Stimulated activated CD4-positive, alpha-beta T cell treated with anti-CD3 and anti-CD28 coated beads, Interleukin-2, amount 100 ng/mL, for 4 hours (primary cell): Measurements from ENCODE around the gene C16orf96.
A peak's percentile ranks its signal among the peaks of the same experiment; 100 is the strongest.

ENCODE experiments used
- DNase-seq: peaks from one replicate; pipeline ENCODE4 v3.0.0-alpha.2; 2020; ENCODE audit warnings: low read depth

C16orf96 gene

GRCh38 chr16:4525634-4526277, 30.4 kb upstream of the C16orf96 start:
- DNase-seq = no peak

DNA sequence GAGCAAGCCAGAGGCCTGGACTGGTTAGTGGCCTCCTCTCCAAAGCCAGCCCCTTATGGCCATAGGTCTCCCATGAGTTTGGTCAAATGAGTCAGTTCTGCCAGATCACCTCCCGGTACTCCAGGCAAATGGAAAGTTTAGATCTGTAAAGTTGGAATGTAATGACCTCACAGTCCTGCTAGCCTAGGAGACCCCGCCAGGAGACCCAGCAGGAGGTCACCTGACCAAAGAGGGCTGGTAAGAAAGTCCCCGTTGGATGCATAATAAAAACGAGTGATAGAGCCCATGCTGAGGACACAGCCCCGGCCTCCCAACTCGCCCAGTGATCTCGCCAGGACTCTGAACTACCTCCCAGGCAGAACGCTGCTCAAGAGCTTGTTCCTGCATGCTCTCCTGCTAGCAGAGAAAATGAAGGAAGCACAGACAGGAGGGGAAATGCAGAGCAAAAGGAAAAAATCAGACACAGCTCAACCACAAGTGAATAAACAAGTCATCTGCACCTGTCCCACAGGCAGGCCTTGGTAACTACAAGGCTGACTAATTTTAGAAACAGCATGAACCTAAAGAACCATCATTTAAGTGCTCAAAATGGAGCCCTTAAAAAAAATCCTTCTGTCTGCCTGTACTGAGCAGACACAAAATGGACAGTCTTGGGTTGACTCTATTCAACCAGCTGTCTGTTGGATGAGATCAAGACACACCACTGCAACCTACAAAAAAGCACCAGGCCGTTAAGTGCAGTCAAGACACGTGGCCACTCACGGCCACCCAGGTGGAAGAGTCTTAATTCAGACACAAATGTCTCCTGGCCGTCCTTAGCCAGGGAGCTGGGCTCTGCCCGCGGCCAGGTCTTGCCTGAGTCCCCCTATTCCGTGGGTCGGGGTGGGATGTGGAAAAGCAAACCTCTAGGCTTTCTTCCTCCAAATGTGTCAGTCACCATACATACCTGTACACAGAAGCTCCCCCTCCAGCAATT, 26.8 kb upstream of the C16orf96 start:
- no peak for DNase-seq

DNA sequence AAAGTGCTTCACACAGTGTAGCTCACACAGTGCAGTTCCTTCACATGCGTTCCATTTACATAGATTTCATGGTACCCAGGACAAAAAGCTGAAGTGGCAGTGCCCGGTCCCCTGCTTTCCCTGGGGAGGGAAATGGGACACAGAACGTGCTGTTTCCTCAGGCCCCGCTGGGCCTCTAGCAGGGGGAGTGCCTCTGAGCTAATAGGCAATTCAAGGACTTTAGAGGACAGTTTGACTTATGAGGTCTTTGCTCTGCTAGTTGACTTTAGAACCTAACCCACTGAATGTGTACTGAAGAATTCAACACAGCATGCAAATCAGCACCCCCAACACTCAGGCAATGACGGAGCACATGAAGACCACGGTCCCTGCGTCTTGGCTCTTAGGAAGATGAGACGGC, 24.3 kb upstream of the C16orf96 start:
- no peak for DNase-seq

- no peak for DNase-seq
Observed at GRCh38 chr16:4532238-4532637, 23.9 kb upstream of the C16orf96 start.

DNA sequence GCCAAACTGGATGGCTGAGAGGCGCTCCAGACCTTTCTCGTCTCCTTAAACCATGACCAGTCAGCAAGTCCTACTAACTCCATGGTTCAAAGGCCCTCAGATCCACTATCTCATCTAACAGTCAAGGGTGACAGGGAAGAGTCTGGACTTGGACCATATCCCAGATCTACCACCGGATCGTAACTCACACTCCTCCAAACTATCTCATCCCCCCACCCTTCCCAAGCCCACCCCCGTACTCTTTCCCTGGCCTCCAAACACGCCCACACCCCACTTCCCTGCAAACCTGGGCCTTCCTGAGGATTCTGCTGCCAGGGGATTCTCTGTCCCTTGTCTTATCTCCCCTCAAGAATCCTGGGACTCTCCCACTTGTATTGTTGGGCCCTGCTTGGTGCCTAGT, 22.6 kb upstream of the C16orf96 start:
- no peak for DNase-seq

- DNase-seq = no peak
Observed at GRCh38 chr16:4534151-4534790, 21.9 kb upstream of the C16orf96 start.

DNA sequence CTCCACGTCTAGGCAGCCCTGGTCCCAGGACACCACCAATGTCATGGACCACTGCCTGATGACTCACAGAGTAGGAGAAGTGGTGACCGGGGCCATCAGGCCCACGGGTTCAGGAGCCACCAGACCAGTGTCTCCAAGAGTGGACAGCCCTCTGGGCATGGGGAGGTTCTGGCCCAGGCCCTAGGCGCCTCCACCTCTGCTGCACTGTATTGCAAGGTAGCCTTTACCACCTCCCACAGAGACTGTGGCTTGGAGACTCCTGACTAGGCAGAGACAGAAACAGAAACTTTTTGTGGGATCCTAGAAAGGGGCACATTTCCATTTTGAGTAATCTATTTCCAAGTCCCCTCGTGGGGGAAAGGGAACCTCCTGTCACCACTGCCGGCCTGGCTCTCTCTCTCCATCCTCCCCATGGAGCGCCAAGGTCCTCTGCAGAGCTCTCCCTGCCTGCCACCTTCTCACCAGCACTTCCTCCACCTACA, 20.5 kb upstream of the C16orf96 start:
- no peak for DNase-seq

DNA sequence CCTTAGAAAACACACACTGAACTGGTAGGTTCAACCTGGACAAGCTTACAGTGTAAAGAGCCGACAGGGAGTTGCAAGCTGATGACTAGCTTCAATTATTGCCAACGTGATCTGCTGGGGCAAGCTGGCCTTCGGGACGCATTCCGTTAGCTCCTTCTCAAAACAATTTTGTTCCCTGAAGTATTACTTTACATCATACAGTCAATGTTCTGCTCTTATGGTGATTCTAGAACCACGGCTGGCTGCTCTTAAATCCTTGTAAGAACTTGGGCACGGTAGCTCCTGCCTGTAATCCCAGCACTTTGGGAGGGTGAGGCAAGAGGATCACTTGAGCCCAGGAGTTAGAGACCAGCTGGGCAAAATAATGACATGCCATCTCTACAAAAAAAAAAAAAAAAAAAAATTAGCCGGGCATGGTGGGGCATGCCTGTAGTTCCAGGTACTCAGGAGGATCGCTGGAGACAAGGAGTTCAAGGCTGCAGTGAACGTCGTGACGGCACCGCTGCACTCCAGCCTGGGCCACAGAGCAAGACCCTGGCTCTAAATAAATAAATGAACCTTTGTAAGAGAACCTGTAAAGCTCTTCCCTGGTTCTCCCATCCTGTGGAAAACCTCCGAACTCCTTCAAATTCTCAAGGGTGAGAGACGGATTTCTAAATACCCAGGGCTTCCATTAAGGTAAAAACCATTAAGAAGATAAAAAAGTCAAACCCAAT, 19.6 kb upstream of the C16orf96 start:
- no peak for DNase-seq

DNA sequence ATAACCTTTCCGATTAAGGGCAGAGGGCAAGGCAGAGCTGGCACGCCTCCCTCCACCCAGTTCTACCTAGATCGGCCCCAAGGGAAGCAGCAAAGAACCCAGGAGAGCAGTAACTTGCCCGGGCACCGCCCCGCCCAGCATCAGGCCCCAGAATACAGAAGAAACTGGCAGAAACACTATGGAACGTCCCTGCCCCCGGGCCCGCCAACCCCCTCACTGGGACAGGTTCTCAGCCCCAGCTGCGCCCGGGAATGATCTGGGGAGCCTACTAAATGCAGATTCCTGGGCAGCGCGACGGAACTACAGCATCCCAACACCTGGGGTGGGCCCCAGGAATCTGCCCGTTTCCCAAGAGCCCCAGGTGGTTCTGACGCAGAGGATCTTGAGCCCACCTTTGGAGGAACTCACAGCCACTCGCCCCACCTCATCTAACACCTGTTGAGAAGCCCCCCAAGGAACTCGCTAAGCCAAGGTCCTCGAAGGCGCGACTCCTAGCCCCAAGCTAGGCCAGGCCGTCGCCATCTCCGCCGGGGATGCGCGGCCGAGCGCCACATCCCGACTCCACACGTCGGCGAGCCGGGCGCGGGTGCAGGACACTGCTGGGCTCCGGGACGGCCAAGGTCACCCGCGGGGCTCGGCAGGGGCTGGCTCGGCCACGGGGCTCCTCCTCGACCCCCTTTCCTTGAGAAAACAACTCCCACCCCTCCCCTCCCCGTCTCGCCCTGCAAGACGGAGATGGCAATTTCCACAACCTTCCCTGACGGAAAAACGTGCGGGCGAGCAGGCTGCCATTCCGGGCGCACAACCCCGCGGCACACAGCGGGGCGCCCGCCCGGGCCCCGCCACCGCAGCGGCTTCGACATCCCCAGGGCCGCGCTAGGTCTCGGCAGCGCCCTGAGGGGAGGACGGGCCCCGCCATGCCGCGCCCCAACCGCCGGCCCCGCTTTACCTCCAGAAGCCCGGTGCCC, 18.5 kb upstream of the C16orf96 start:
- no peak for DNase-seq

- peak; percentile 96 for DNase-seq
Observed at GRCh38 chr16:4538350-4539235, 17.5 kb upstream of the C16orf96 start, which contains the start of gene CDIP1. Gene CDIP1, minus strand, starts transcription at chr16:4538773. Its CDS starts 24,643 bp downstream, at chr16:4514130.

DNA sequence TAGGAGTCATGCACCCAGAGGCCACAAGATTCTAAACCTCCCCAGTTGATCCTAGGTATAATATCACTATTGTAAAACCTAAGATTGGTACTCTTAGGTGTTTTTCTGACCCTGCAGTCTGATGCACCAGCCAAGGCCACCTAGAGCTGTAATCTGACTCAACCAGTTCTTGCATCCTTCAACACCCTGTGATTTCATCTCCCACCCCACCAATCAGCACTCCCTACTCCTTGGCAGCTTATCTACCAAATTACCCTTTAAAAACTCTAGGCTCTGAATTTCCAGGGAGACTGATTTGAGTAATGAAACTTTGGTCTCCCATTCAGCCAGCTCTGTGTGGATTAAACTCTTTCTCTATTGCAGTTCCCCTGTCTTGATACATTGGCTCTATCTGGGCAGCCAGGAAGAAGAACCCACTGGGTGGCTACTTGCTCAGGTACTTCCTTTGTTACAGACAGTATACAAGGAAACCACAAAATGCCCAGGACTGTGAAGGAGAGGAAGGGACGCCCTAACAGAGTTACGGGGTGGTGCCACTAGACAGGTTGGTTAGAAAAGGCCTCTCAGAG, 16.3 kb upstream of the C16orf96 start:
- DNase-seq = no peak

GRCh38 chr16:4544473-4544872, 11.7 kb upstream of the C16orf96 start:
- DNase-seq = no peak

DNA sequence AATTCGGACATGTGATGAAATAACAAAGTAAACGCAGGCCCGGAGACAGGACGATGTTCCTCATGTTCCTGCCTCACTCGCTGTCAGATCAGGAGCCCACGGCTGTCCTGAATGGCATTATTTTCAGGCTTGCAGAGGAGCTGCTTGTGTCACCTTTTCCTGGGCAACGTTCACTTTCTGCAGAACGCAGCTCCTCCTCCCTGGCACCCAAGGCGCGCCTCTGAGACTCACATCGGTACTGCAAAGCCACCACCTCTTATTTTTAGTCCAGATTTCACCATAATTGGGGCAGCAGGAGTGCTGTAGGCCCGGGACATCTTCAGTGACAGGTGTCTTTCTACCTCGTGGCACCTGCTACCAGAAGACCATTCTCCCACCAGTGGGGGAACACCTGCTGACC, 8.0 kb upstream of the C16orf96 start:
- DNase-seq = no peak

DNA sequence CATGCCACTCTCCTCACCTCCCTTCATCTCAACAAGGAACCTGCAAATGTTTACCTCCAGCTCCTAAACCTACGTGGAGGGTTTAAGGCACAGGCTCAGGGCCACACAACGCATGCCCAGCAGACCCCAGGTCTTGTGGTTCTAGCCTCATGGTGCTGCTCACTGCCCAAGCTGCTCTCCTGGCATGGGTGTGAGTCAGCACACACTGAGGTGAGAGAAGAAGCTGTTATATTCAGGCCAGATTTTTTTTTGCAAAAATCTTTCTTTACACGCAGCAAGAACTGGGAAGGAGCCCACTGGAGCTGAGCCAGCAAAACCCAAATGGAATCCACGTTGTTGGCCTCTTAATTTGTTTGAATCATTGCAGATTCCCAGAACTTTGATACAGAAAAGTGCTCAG, 5.5 kb upstream of the C16orf96 start:
- no peak for DNase-seq

GRCh38 chr16:4552541-4552940, 3.6 kb upstream of the C16orf96 start:
- no peak for DNase-seq

DNA sequence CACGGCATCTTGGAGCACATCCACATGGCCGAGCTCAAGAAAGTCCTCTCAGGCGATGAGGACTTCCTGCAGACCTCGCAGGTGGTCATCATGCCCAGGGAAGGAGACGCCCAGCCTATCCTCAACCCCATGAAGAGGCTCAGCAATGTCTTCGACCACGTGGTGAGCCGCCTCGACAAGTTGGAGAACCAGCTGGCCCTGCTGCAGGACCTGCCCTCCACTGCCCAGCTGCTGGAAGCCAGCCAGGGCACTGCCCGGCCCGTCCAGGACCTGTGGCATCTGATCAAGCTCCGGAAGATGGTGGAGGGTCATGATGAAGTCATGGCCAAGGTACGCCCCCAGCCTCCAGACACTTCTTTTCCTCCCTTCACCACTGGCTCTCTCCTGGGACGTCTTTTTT, 440 bp downstream of the C16orf96 start:
- no peak for DNase-seq

- DNase-seq = no peak
Observed at GRCh38 chr16:4557973-4558372, 1.8 kb downstream of the C16orf96 start.

DNA sequence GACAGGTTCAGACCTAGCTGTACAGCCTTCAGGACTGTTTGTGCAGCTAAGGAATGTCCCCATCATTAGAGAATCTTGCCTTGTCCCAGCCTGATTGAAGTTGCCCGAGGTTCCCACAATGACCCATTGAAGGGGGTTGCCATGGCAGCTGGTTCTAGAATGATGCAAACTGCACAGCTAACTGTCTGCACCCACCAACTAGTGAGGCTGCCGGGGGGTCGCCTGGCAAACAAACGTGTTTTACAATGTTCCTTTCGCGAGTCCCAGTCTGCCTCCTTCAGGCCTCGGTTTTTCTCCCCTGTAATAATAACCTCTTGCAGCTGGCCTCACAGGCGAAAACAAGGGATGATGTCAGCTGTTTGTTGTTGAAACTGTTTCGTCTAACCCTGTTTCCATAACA, 5.5 kb downstream of the C16orf96 start:
- DNase-seq = no peak

GRCh38 chr16:4564661-4565267, 8.6 kb downstream of the C16orf96 start:
- DNase-seq = no peak
